Calu3 (cell line): ENCODE data around the gene RASEF. TPM values are rescaled to one million over a fixed set of nuclear protein-coding genes. Genes with fewer than 3 reads are reported as not detected.

Experiments
- BruUV-seq: library from RNA; stranded (reverse); fragments of 400-500 nt; replicated peaks from 2 replicates; lab custom pipeline; 2021; lab: Mats Ljungman, UMichigan
- CTCF ChIA-PET: fragments of 300-600 bp; sonication (Branson Sonifier 250); formaldehyde crosslinking; loops from one replicate; lab custom pipeline; 2022; ENCODE audit warnings: antibody characterized with exemption; lab: Charles Lee
- DNase-seq: peaks from one replicate; pipeline ENCODE4 v3.0.0; 2022
- H3K27ac Mint-ChIP-seq: one replicate; pipeline ENCODE4 v1.8.0; 2022; ENCODE audit warnings: mixed read lengths; ENCODE audit not compliant: unreplicated experiment
- H3K27me3 Mint-ChIP-seq: one replicate; pipeline ENCODE4 v1.8.0; 2022; ENCODE audit warnings: mixed read lengths; ENCODE audit not compliant: unreplicated experiment
- H3K36me3 Mint-ChIP-seq: one replicate; pipeline ENCODE4 v1.8.0; 2022; ENCODE audit warnings: mild to moderate bottlenecking, moderate library complexity, mixed read lengths; ENCODE audit not compliant: insufficient read depth, unreplicated experiment
- H3K4me1 Mint-ChIP-seq: one replicate; pipeline ENCODE4 v1.8.0; 2022; ENCODE audit warnings: mild to moderate bottlenecking, low read depth, mixed read lengths; ENCODE audit not compliant: unreplicated experiment
- H3K4me3 Mint-ChIP-seq: one replicate; pipeline ENCODE4 v1.8.0; 2022; ENCODE audit warnings: mild to moderate bottlenecking, low read depth, moderate library complexity, mixed read lengths; ENCODE audit not compliant: unreplicated experiment
- H3K9me3 Mint-ChIP-seq: one replicate; pipeline ENCODE4 v1.8.0; 2022; ENCODE audit warnings: low read depth, mixed read lengths; ENCODE audit not compliant: unreplicated experiment
- CTCF ChIP-seq: fragments of 200-600 bp; IDR thresholded peaks from one replicate; pipeline ENCODE4 v1.8.0; 2022; ENCODE audit warnings: antibody characterized with exemption; ENCODE audit not compliant: unreplicated experiment
- intact Hi-C: fragments of 100-400 bp; cut with micrococcal nuclease; formaldehyde crosslinking; loops from one replicate; pipeline ENCODE4 v1.10.0; 2022; ENCODE audit not compliant: unreplicated experiment
- total RNA-seq: library from RNA; stranded (reverse); gene quantifications from 2 replicates; pipeline ENCODE4 v1.2.3, GENCODE V29; 2022

RASEF gene
- total RNA-seq, 1 experiment from 2014 or later: 38.8 TPM

DNA sequence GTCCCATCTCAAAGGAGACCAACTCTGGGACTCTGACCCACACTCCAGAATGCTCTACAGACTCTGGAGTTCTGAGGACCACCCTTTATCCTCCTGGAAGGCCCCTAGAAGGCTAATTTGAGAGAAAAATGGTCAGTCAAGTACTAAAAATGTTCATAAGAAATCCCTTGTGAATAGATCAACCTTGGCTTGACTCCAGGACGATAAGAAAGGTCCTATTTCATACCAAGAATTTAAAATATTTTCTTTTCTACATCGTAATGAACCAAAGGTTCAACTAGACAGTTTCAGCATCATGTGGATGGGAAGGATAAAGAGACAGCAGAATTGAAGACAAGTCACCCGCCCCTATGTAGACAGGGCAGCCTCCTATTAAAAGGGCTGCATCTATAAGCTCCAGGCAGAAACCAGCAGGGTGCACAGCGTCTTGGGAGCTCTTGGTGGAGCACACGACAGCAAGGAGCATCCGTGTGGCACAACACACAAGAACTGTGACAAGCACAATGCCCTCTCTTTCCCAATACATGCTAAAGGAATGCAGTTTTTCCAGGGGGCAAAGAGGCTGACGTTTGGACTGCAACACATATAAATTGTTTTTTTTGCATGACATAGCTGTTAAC, 38.3 kb downstream of the RASEF start:
- no peak overlapping the region for H3K4me3 Mint-ChIP-seq
- peaks cover 25% of the 10 kb centered on the region for H3K36me3 Mint-ChIP-seq
- DNase-seq: no peak
- no peaks in the 10 kb centered on the region for H3K9me3 Mint-ChIP-seq
- H3K27ac Mint-ChIP-seq: peak overlapping the region; percentile 71
- no peak for TF ChIP-seq CTCF
- intact Hi-C loops: no loop called here
- peaks cover 52% of the 10 kb centered on the region for H3K4me1 Mint-ChIP-seq
- BruUV-seq: no TSS peak
- no peaks in the 10 kb centered on the region for H3K27me3 Mint-ChIP-seq
- CTCF ChIA-PET: no interaction called here

DNA sequence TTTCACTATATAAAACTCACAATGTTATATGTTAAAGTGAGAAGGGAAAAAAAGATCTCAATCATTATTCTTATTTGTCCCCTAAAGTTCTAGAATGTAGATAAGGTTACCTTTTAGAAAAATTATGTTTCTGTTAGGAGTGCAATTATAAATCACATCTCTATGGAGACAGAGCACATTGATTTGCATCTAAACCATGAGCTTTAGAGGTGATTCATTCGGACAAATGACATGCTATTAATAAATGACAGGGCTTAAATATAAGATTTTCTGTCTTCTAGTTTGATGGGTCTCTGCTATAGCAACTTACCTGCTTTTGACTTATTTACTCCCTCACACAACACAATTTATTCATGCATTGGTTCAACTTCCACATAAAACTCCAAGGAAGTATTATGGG, 39.8 kb downstream of the RASEF start:
- Mint-ChIP-seq H3K27ac (no peak overlapping the region), H3K9me3 (no peaks in the 10 kb centered on the region), H3K27me3 (no peaks in the 10 kb centered on the region), H3K4me1 (peaks cover 43% of the 10 kb centered on the region), H3K4me3 (no peak overlapping the region), H3K36me3 (peaks cover 26% of the 10 kb centered on the region)
- CTCF ChIA-PET: no interaction called here
- no peak for DNase-seq
- no TSS peak for BruUV-seq
- no peak for TF ChIP-seq CTCF
- intact Hi-C loops: no loop called here

DNA sequence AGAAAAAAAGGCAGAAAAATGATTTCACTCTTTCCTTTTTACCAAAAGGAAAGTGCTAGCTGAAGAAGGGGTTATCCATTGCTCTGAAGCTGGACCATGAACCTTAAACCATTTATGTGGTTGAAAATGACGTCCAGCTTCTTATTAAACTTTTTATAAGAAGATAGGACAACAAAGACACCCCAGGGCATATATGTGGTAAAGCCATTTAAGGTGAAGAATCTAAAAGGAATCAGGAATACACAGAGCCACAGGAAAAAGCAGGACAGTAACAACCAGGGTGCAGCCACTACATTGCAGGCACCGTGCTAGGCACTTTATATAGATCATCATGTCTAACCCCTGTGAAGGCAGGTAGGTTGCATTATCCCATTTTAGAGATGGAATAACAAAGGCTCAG, 42.1 kb downstream of the RASEF start:
- intact Hi-C loops: no loop called here

DNA sequence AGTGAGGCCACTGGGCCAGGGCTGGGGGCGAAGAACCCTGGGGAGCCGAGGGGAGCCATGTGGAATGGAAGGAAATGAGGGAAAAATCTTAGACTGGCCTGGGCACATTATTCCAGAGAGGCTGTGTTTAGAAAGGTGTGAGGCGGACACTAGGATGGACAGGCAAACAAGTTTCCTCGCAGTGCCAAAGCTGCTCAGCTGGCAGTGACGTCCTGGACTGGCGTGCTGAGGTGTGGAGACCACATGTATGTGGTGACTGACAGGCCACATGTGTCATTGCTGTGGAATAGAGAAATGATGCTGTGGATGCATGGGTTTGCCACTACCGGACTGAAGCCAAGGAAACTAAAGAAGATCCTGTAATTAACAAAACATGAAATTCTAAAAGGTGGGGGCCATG, 42.6 kb downstream of the RASEF start:
- no peak for DNase-seq
- no peak for TF ChIP-seq CTCF
- H3K4me3 Mint-ChIP-seq: no peak overlapping the region
- H3K27me3 Mint-ChIP-seq: no peaks in the 10 kb centered on the region
- intact Hi-C loops: no loop called here
- no TSS peak for BruUV-seq
- H3K36me3 Mint-ChIP-seq: peaks cover 19% of the 10 kb centered on the region
- CTCF ChIA-PET: no interaction called here
- peaks cover 21% of the 10 kb centered on the region for H3K4me1 Mint-ChIP-seq
- H3K27ac Mint-ChIP-seq: no peak overlapping the region
- no peaks in the 10 kb centered on the region for H3K9me3 Mint-ChIP-seq

More for the DNA sequence above, 42.1 kb downstream of the RASEF start:
- CTCF ChIA-PET: no interaction called here
- Mint-ChIP-seq H3K4me3 (no peak overlapping the region), H3K36me3 (peaks cover 19% of the 10 kb centered on the region), H3K27ac (no peak overlapping the region), H3K9me3 (no peaks in the 10 kb centered on the region), H3K27me3 (no peaks in the 10 kb centered on the region), H3K4me1 (peaks cover 25% of the 10 kb centered on the region)
- TF ChIP-seq CTCF: no peak
- BruUV-seq: no TSS peak
- no peak for DNase-seq
